IMR-90 (cell line): ENCODE data around the gene ZNF385B. TPM values are rescaled to one million over a fixed set of nuclear protein-coding genes. Genes with fewer than 3 reads are reported as not detected.

ENCODE experiments used
- ATAC-seq: fragments of 200-7000 bp; cut with Tn5 transposase; 2 replicates; pipeline ENCODE4 v1.9.1; 2020; ENCODE audit warnings: low read depth, mild to moderate bottlenecking, moderate library complexity
- BruUV-seq: library from RNA; stranded (reverse); fragments of 400-500 nt; replicated peaks from 2 replicates; lab custom pipeline; 2021; lab: Mats Ljungman, UMichigan
- CTCF ChIA-PET: fragments of 300-600 bp; formaldehyde crosslinking; extraction: SDS; loops from one replicate; lab custom pipeline; 2021; ENCODE audit warnings: antibody characterized with exemption; lab: Yijun Ruan, JAX
- POLR2A ChIA-PET: fragments of 300-600 bp; sonication (Branson Sonifier 250); formaldehyde crosslinking; loops from one replicate; lab custom pipeline; 2022; ENCODE audit warnings: antibody characterized with exemption; ENCODE audit not compliant: unreplicated experiment; lab: Charles Lee
- DNase-seq: peaks from one replicate; pipeline ENCODE4 v3.0.0; 2013
- H2AFZ ChIP-seq: replicated peaks from 2 replicates; pipeline ENCODE3; 2013; ENCODE audit warnings: low read length, mild to moderate bottlenecking; ENCODE audit not compliant: poor library complexity
- H2AK5ac ChIP-seq: 2 replicates; pipeline ENCODE4 v1.6.1; 2013; ENCODE audit warnings: low read depth, low read length, inconsistent platforms
- H2AK9ac ChIP-seq: replicated peaks from 2 replicates; pipeline ENCODE3; 2013; ENCODE audit warnings: mild to moderate bottlenecking, low read depth, low read length, moderate library complexity; ENCODE audit not compliant: poor library complexity
- H2BK120ac ChIP-seq: 2 replicates; pipeline ENCODE4 v1.6.1; 2013; ENCODE audit warnings: low read depth, low read length, inconsistent platforms
- H2BK15ac ChIP-seq: 3 replicates; pipeline ENCODE4 v1.6.1; 2013; ENCODE audit warnings: low read depth, low read length, inconsistent platforms
- H2BK20ac ChIP-seq: 2 replicates; pipeline ENCODE4 v1.6.1; 2013; ENCODE audit warnings: low read depth, mild to moderate bottlenecking, inconsistent platforms, low read length, moderate library complexity
- H2BK5ac ChIP-seq: 2 replicates; pipeline ENCODE4 v1.6.1; 2013; ENCODE audit warnings: mild to moderate bottlenecking, low read depth, low read length, inconsistent platforms; ENCODE audit not compliant: poor library complexity, severe bottlenecking
- H3K14ac ChIP-seq: replicated peaks from 2 replicates; pipeline ENCODE4 v1.6.1; 2013; ENCODE audit warnings: low read depth, low read length, inconsistent platforms
- H3K18ac ChIP-seq: 2 replicates; pipeline ENCODE4 v1.6.1; 2013; ENCODE audit warnings: low read depth, low read length, control low read depth
- H3K23ac ChIP-seq: 2 replicates; pipeline ENCODE4 v1.6.1; 2013; ENCODE audit warnings: low read depth, low read length, inconsistent platforms
- H3K27ac ChIP-seq: 2 replicates; pipeline ENCODE4 v1.5.1; 2013; ENCODE audit warnings: mild to moderate bottlenecking, control low read depth, low read length; ENCODE audit not compliant: insufficient read depth
- H3K27me3 ChIP-seq: 2 replicates; pipeline ENCODE4 v1.6.1; 2013; ENCODE audit warnings: low read length; ENCODE audit not compliant: control insufficient read depth, insufficient read depth
- H3K36me3 ChIP-seq: 2 replicates; pipeline ENCODE4 v1.6.1; 2013; ENCODE audit warnings: low read length, mixed read lengths; ENCODE audit not compliant: control insufficient read depth, insufficient read depth
- H3K4ac ChIP-seq: 2 replicates; pipeline ENCODE4 v1.6.1; 2013; ENCODE audit warnings: low read depth, low read length, inconsistent platforms
- H3K4me1 ChIP-seq: 2 replicates; pipeline ENCODE4 v1.6.1; 2013; ENCODE audit warnings: low read length, mixed read lengths; ENCODE audit not compliant: control insufficient read depth, insufficient read depth
- H3K4me2 ChIP-seq: 2 replicates; pipeline ENCODE4 v1.6.1; 2013; ENCODE audit warnings: low read depth, mild to moderate bottlenecking, control low read depth, low read length, moderate library complexity
- H3K4me3 ChIP-seq: 2 replicates; pipeline ENCODE4 v1.5.1; 2013; ENCODE audit warnings: low read depth, mild to moderate bottlenecking, control low read depth, low read length, moderate library complexity; ENCODE audit not compliant: insufficient read depth
- H3K56ac ChIP-seq: 2 replicates; pipeline ENCODE4 v1.6.1; 2013; ENCODE audit warnings: low read length, inconsistent platforms; ENCODE audit not compliant: insufficient read depth; ENCODE audit errors: extremely low read depth
- H3K79me1 ChIP-seq, 2 experiments: 2 replicates each; pipeline ENCODE4 v1.6.1; 2013; ENCODE audit warnings: low read length in 2 of 2, inconsistent platforms in 1 of 2, low read depth in 1 of 2
- H3K9ac ChIP-seq: 2 replicates; pipeline ENCODE4 v1.6.1; 2013; ENCODE audit warnings: low read depth, low read length, control low read depth
- H3K9me1 ChIP-seq: 2 replicates; pipeline ENCODE4 v1.6.1; 2013; ENCODE audit warnings: low read length, inconsistent platforms; ENCODE audit not compliant: insufficient read depth
- H3K9me3 ChIP-seq: 2 replicates; pipeline ENCODE4 v1.6.1; 2013; ENCODE audit warnings: low read length; ENCODE audit not compliant: control insufficient read depth, insufficient read depth
- H4K20me1 ChIP-seq: 2 replicates; pipeline ENCODE4 v1.6.1; 2013; ENCODE audit warnings: low read length, inconsistent platforms; ENCODE audit not compliant: insufficient read depth
- H4K5ac ChIP-seq: 2 replicates; pipeline ENCODE4 v1.6.1; 2013; ENCODE audit warnings: mild to moderate bottlenecking, low read depth, low read length, control low read depth
- H4K8ac ChIP-seq, 2 experiments: 2 replicates each; pipeline ENCODE4 v1.6.1; 2013; ENCODE audit warnings: low read depth in 2 of 2, low read length in 2 of 2, control low read depth in 1 of 2, inconsistent platforms in 1 of 2
- H4K91ac ChIP-seq: 2 replicates; pipeline ENCODE4 v1.6.1; 2013; ENCODE audit warnings: low read depth, low read length, inconsistent platforms; ENCODE audit not compliant: insufficient read depth
- MAZ ChIP-seq: IDR thresholded peaks from 2 replicates; pipeline ENCODE4 v1.6.1; 2012; ENCODE audit warnings: low read depth, mild to moderate bottlenecking, low read length, improper control_type of control experiment, moderate library complexity, borderline replicate concordance
- MXI1 ChIP-seq: IDR thresholded peaks from 2 replicates; pipeline ENCODE4 v1.6.1; 2012; ENCODE audit warnings: low read depth, mild to moderate bottlenecking, low read length, moderate library complexity, borderline replicate concordance
- RCOR1 ChIP-seq: IDR thresholded peaks from 2 replicates; pipeline ENCODE4 v1.6.1; 2012; ENCODE audit warnings: mild to moderate bottlenecking, low read length, improper control_type of control experiment; ENCODE audit not compliant: insufficient replicate concordance
- RFX5 ChIP-seq: IDR thresholded peaks from 2 replicates; pipeline ENCODE4 v1.8.0; 2012; ENCODE audit warnings: low read depth, mild to moderate bottlenecking, low read length, moderate library complexity
- WGBS, 2 experiments: methylation state at CpG; one replicate each; pipeline versions ENCODE4 v1.1.5 to v1.1.7; 2013; ENCODE audit warnings: missing lambda C conversion rate in 2 of 2; ENCODE audit not compliant: insufficient read length in 1 of 2; ENCODE audit errors: extremely low coverage in 2 of 2; 5-methylcytosine and 5-hydroxymethylcytosine counted together
- dilution Hi-C: fragments of 300-500 bp; cut with HindIII; formaldehyde crosslinking; loops from one replicate; pipeline ENCODE4 v1.14.3; 2018; ENCODE audit warnings: low sequenced_read_pairs; ENCODE audit not compliant: unreplicated experiment
- in situ Hi-C: fragments of 300-500 bp; cut with MboI; formaldehyde crosslinking; loops from 3 replicates; pipeline ENCODE4 v1.14.3; 2019; ENCODE audit warnings: low sequenced_read_pairs, inconsistent platforms, mixed read lengths
- intact Hi-C: fragments of 100-400 bp; cut with micrococcal nuclease; formaldehyde crosslinking; loops from 2 replicates; pipeline ENCODE4 v1.10.0; 2022
- polyA plus RNA-seq, 3 experiments: library from polyadenylated mRNA; depleted of rRNA; stranded (reverse); fragments of >200 nt; gene quantifications; 2 replicates each; pipeline ENCODE4 v1.2.3, GENCODE V29; 2012; ENCODE audit warnings: low replicate concordance in 1 of 3
- total RNA-seq: library from RNA; depleted of rRNA; stranded (reverse); fragments of >200 nt; gene quantifications from 2 replicates; pipeline ENCODE4 v1.2.3, GENCODE V29; 2012

ZNF385B gene
- total and polyA plus RNA-seq, 2 of the 4 experiments (the other 2 are of a cell fraction), result not detected

DNA sequence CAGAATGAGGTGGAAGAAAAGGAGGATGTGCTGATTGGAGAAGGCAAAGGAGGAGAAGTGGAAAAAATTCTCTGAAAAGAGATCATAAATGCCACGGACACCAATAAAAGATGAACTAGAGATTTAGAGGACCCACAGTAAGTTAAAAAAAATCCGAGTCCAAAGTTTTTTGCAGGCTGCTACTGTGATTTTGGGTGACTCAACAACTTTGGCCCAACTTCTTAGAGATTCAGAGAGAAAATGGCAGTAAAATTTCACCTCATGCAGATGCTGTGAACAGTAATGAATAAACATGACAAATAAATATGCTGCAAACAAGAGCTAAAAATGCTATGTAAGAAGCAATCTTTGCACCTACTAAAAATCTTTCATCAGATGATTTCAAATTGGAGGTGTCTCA lies 419.9 kb downstream of the ZNF385B start:
- ChIA-PET CTCF (interaction anchor here (1.3 kb wide), 1 partner anchor 154 kb away, joined by 3 read pairs; no protein-coding TSS in a partner anchor), POLR2A (no interaction called here)
- intact Hi-C loops (no loop called here), dilution Hi-C loops (no loop called here), in situ Hi-C loops (no loop called here)
- H3K36me3 ChIP-seq, result no peaks in the 10 kb centered on the region
- no peak for ATAC-seq
- no peak overlapping the region for H3K14ac ChIP-seq
- no peak overlapping the region for H2BK5ac ChIP-seq
- H4K5ac ChIP-seq, result no peak overlapping the region
- no peak overlapping the region for H3K56ac ChIP-seq
- H2BK15ac ChIP-seq, result no peak overlapping the region
- no peak overlapping the region for H3K4me2 ChIP-seq
- H3K27me3 ChIP-seq, result no peaks in the 10 kb centered on the region
- H4K20me1 ChIP-seq, result no peaks in the 10 kb centered on the region
- no peak overlapping the region for H4K91ac ChIP-seq
- no peak overlapping the region for H2BK20ac ChIP-seq
- H3K79me1 ChIP-seq, result no peaks in the 10 kb centered on the region
- no peaks in the 10 kb centered on the region for H3K9me1 ChIP-seq
- no peaks in the 10 kb centered on the region for H3K9me3 ChIP-seq
- H3K4me1 ChIP-seq, result no peaks in the 10 kb centered on the region; the same call in 1 of the 2 replicates
- no peak overlapping the region for H3K18ac ChIP-seq
- no peak overlapping the region for H2AFZ ChIP-seq
- no peak overlapping the region for H4K8ac ChIP-seq
- no CpG with 5 or more reads among the region's 2 CpGs for WGBS, 2 experiments
- no peak for TF ChIP-seq RFX5
- TF ChIP-seq MXI1, result no peak
- TF ChIP-seq MAZ, result no peak
- no peak for TF ChIP-seq RCOR1
- no peak overlapping the region for H2BK120ac ChIP-seq
- no TSS peak for BruUV-seq
- H3K27ac ChIP-seq, result no peak overlapping the region
- no peak overlapping the region for H3K9ac ChIP-seq
- H2AK9ac ChIP-seq, result no peak overlapping the region
- no peak for DNase-seq
- H3K4ac ChIP-seq, result no peak overlapping the region
- no peak overlapping the region for H3K4me3 ChIP-seq
- H3K23ac ChIP-seq, result no peak overlapping the region
- no peak overlapping the region for H2AK5ac ChIP-seq
